ENCODE results near the gene AHNAK2. TPM values are rescaled to one million over a fixed set of nuclear protein-coding genes. Genes with fewer than 3 reads are reported as not detected.

Gene AHNAK2
- total and polyA plus RNA-seq, 2 donors (not counting 1 experiment from before 2014, with no cell fraction given) = not detected

DNA sequence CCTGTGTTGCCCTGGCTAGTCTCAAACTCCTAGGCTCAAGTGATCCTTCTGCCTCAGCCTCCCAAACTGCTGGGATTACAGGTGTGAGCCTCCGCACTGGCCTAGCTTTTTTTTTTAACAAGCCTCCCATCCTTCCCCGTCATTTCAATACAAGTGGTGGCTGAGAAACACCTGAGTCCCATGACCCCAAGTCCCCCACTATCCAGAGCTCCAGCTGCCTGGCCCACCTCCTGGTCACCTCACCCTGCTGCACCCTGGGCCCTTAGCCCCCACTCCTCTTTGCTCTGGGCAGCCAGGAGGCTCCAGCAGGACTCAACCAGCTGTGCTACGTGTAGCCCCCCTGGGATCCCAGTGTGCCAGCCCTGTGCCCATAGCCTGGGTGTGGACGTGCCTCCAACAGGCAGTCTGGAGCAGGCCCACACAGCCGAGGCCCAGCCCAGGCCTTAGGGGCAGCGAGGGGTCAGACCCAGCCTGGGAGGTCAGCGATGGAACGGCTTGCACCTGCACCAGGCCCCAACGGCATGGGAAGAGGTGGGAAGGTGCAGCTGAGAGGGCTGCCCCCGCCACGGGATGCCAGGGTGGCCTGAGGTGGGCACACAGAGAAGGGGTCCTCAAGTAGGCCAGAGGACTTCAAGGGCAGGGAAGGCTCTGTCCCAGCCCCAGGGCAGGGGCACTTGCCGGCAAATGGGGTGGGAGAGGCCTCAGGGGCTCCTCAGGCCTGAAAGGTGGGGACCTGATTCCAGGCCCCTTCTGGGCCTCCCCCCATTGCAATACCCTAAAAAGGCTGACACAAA is 6.5 kb downstream of the AHNAK2 start:
- no peak overlapping the region for H3K27ac ChIP-seq (ENCODE audit: low read length in 2 of 2)
- peaks cover 0 to 40% (median 16%) of the 10 kb centered on the region in 4 experiments for H3K27me3 ChIP-seq (replicated peaks in 1 of 4; ENCODE audit: control extremely low read depth in 1 of 4, control insufficient read depth in 3 of 4, insufficient read depth in 4 of 4, low read length in 3 of 4)
- no peak overlapping the region for H2AFZ ChIP-seq (ENCODE audit: insufficient read depth, low read depth, low read length, poor library complexity, severe bottlenecking)
- DNase-seq = no peak
- no peaks in the 10 kb centered on the region for H3K79me2 ChIP-seq (ENCODE audit: control insufficient read depth, insufficient read depth, low read length)
- H3K4me1 ChIP-seq (ENCODE audit: control insufficient read depth in 2 of 2, insufficient read depth in 2 of 2, low read length in 2 of 2) = peaks cover 24 to 31% of the 10 kb centered on the region in 2 donors
- Mint-ChIP-seq H3K27me3 (peaks cover 23% of the 10 kb centered on the region), H3K9me3 (ENCODE audit: insufficient read depth) (no peaks in the 10 kb centered on the region), H3K27ac (no peak overlapping the region), H3K4me3 (no peak overlapping the region), H3K4me1 (peaks cover 23% of the 10 kb centered on the region)
- intact Hi-C loops (cut with micrococcal nuclease) = no loop called here
- 88% methylated on average over 11 of the region's 12 CpGs for WGBS (ENCODE audit: insufficient coverage)
- no peaks in the 10 kb centered on the region for H4K20me1 ChIP-seq (ENCODE audit: control insufficient read depth, insufficient read depth, low read length, poor library complexity, severe bottlenecking)
- POLR2A ChIA-PET = interaction anchor here (0.6 to 1.0 kb wide), 2 partner anchors 74 to 325 kb away, joined by 4 to 6 read pairs; no protein-coding TSS in a partner anchor
- no peak for ATAC-seq (ENCODE audit: low read depth)
- CTCF ChIA-PET = interaction anchor here (0.6 to 6.7 kb wide), 3 partner anchors 10 to 73 kb away, joined by 3 to 132 read pairs (median 3); no protein-coding TSS in a partner anchor
- H3K36me3 ChIP-seq (replicated peaks in 1 of 2; ENCODE audit: control extremely low read depth in 1 of 2, control insufficient read depth in 1 of 2, extremely low read depth in 1 of 2, insufficient read depth in 2 of 2, low read length in 1 of 2) = no peaks in the 10 kb centered on the region
- H3K4me3 ChIP-seq (ENCODE audit: control extremely low read depth in 1 of 5, extremely low read depth in 1 of 5, insufficient read depth in 1 of 5, low read depth in 2 of 5, low read length in 4 of 5) = no peak overlapping the region
- H3K4me2 ChIP-seq (replicated peaks; ENCODE audit: low read depth, low read length, poor library complexity, severe bottlenecking) = no peak overlapping the region
- H3K9me3 ChIP-seq (ENCODE audit: control extremely low read depth in 1 of 3, control insufficient read depth in 2 of 3, insufficient read depth in 1 of 3, low read length in 2 of 3) = peaks cover 0 to 13% (median 0%) of the 10 kb centered on the region in 3 donors
- H3K9ac ChIP-seq (ENCODE audit: low read length) = no peak overlapping the region
- TF ChIP-seq, protein P1, sequence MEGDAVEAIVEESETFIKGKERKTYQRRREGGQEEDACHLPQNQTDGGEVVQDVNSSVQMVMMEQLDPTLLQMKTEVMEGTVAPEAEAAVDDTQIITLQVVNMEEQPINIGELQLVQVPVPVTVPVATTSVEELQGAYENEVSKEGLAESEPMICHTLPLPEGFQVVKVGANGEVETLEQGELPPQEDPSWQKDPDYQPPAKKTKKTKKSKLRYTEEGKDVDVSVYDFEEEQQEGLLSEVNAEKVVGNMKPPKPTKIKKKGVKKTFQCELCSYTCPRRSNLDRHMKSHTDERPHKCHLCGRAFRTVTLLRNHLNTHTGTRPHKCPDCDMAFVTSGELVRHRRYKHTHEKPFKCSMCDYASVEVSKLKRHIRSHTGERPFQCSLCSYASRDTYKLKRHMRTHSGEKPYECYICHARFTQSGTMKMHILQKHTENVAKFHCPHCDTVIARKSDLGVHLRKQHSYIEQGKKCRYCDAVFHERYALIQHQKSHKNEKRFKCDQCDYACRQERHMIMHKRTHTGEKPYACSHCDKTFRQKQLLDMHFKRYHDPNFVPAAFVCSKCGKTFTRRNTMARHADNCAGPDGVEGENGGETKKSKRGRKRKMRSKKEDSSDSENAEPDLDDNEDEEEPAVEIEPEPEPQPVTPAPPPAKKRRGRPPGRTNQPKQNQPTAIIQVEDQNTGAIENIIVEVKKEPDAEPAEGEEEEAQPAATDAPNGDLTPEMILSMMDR (IDR thresholded peaks at IDR 0.05) = no peak
- TF ChIP-seq EZH2 (IDR thresholded peaks at IDR 0.05; ENCODE audit: borderline replicate concordance, insufficient read depth, low read depth, low read length, poor library complexity, severe bottlenecking) = no peak
